Smooth muscle cell (in vitro differentiated cells): ENCODE results near the gene CCDC134. TPM values are rescaled to one million over a fixed set of nuclear protein-coding genes. Genes with fewer than 3 reads are reported as not detected.

Experiments
- DNase-seq: peaks from one replicate; lab custom pipeline; 2025; ENCODE audit not compliant: unreplicated experiment; lab: John Stamatoyannopoulos, UW
- H2AFZ ChIP-seq: fragments of 200-600 bp; sonication (generic); 2 replicates; pipeline ENCODE4 v1.6.0; 2016; ENCODE audit warnings: antibody characterized with exemption, low read depth, mild to moderate bottlenecking
- H3F3A ChIP-seq: fragments of 200-600 bp; sonication (generic); 2 replicates; pipeline ENCODE4 v1.6.0; 2017; ENCODE audit warnings: antibody characterized with exemption, low read depth
- H3K27ac ChIP-seq: fragments of 200-600 bp; sonication (generic); 2 replicates; pipeline ENCODE4 v1.5.1; 2016; ENCODE audit warnings: low read depth, mild to moderate bottlenecking
- H3K27me3 ChIP-seq: fragments of 200-600 bp; sonication (generic); 2 replicates; pipeline ENCODE4 v1.6.1; 2016; ENCODE audit warnings: low read depth, mild to moderate bottlenecking
- H3K36me3 ChIP-seq: fragments of 200-600 bp; sonication (generic); 2 replicates; pipeline ENCODE4 v1.5.1; 2016; ENCODE audit warnings: low read depth
- H3K4me1 ChIP-seq: fragments of 200-600 bp; sonication (generic); 2 replicates; pipeline ENCODE4 v1.5.1; 2016; ENCODE audit warnings: low read depth
- H3K4me2 ChIP-seq: fragments of 200-600 bp; sonication (generic); 2 replicates; pipeline ENCODE4 v1.6.0; 2016; ENCODE audit warnings: mild to moderate bottlenecking
- H3K4me3 ChIP-seq: fragments of 200-600 bp; sonication (generic); 2 replicates; pipeline ENCODE4 v1.5.1; 2016; ENCODE audit warnings: mild to moderate bottlenecking
- H3K79me2 ChIP-seq: fragments of 200-600 bp; sonication (generic); 2 replicates; pipeline ENCODE4 v1.6.0; 2016; ENCODE audit warnings: low read depth, mild to moderate bottlenecking
- H3K9ac ChIP-seq: fragments of 200-600 bp; sonication (generic); 2 replicates; pipeline ENCODE4 v1.6.0; 2016; ENCODE audit warnings: low read depth
- H3K9me3 ChIP-seq: fragments of 200-600 bp; sonication (generic); replicated peaks from 2 replicates; pipeline ENCODE4 v1.5.1; 2016; ENCODE audit warnings: low read depth
- H4K20me1 ChIP-seq: fragments of 200-600 bp; sonication (generic); 2 replicates; pipeline ENCODE4 v1.6.0; 2016; ENCODE audit warnings: low read depth
- WGBS: methylation state at CpG from one replicate; pipeline ENCODE4 v1.1.7; 2016; ENCODE audit warnings: low lambda C conversion rate; 5-methylcytosine and 5-hydroxymethylcytosine counted together
- polyA plus RNA-seq: library from polyadenylated mRNA; unstranded; fragments of >200 nt; fragmentation: Nextera tagmentation; extraction: Ambion mirVana; gene quantifications from 2 replicates; pipeline ENCODE4 v1.2.1, GENCODE V29; 2016
- total RNA-seq: library from RNA; depleted of rRNA; stranded (reverse); fragments of >200 nt; gene quantifications from 2 replicates; pipeline ENCODE4 v1.2.3, GENCODE V29; 2014
- TF ChIP-seq, protein P1 (sequence below): fragments of 200-600 bp; sonication (generic); IDR thresholded peaks from 2 replicates; pipeline ENCODE4 v1.5.1; 2017; ENCODE audit warnings: borderline replicate concordance, mild to moderate bottlenecking, antibody characterized with exemption; ENCODE audit not compliant: insufficient read depth, poor library complexity, severe bottlenecking

CCDC134 gene
- total and polyA plus RNA-seq, 2 experiments from 2014 or later: 7.4 to 8.8 TPM

DNA sequence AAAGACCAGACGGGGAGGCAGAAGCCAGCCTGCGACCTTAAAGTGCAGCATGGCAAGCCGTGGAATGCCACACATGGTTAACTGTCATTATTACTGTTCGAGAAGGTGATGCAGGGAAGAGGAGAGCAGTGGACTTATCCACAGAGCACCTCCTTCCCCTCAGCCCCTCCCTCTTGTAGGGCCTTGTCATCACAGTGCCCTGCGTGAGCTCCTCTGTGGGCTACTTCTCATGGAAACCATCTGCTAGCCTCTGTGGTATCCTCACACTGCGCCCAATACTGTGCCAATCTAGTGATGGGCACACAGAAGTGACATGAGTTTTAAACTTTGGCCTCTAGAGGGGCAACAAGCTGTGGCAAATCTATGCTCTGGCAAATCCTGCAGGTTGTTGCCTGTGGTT is 18.2 kb upstream of the CCDC134 start:
- WGBS: 97% methylated on average over 6 of the region's 6 CpGs
- no peaks in the 10 kb centered on the region for H4K20me1 ChIP-seq
- H3K36me3 ChIP-seq: no peaks in the 10 kb centered on the region
- no peaks in the 10 kb centered on the region for H3K27me3 ChIP-seq
- no peaks in the 10 kb centered on the region for H3F3A ChIP-seq
- no peak overlapping the region for H3K4me3 ChIP-seq
- TF ChIP-seq, protein P1, sequence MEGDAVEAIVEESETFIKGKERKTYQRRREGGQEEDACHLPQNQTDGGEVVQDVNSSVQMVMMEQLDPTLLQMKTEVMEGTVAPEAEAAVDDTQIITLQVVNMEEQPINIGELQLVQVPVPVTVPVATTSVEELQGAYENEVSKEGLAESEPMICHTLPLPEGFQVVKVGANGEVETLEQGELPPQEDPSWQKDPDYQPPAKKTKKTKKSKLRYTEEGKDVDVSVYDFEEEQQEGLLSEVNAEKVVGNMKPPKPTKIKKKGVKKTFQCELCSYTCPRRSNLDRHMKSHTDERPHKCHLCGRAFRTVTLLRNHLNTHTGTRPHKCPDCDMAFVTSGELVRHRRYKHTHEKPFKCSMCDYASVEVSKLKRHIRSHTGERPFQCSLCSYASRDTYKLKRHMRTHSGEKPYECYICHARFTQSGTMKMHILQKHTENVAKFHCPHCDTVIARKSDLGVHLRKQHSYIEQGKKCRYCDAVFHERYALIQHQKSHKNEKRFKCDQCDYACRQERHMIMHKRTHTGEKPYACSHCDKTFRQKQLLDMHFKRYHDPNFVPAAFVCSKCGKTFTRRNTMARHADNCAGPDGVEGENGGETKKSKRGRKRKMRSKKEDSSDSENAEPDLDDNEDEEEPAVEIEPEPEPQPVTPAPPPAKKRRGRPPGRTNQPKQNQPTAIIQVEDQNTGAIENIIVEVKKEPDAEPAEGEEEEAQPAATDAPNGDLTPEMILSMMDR: no peak
- H2AFZ ChIP-seq: no peak overlapping the region
- H3K27ac ChIP-seq: no peak overlapping the region
- no peak overlapping the region for H3K9ac ChIP-seq
- DNase-seq: no peak
- no peaks in the 10 kb centered on the region for H3K9me3 ChIP-seq
- H3K79me2 ChIP-seq: no peaks in the 10 kb centered on the region
- H3K4me1 ChIP-seq: no peaks in the 10 kb centered on the region
- H3K4me2 ChIP-seq: no peak overlapping the region

DNA sequence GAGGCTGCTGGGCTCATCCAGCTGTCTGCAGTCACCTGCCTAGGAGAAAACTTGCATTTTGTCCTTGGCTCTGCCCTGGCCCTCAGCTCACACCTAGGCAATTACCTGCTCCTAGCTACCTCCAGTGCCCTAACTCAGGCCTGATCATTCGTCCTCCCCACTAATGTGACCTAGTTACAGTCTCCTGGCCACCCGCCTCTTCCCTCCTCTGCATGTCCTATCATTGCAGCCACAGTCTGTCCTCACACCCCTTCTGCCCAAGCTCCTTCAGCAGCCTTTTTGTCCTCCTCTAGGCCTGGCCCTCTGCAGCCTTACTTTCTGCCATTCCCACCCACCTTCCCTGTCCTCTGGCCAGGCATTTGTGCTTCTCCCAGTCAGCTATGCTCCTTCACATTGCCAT is 17.7 kb upstream of the CCDC134 start:
- DNase-seq: no peak
- 92% methylated on average over 2 of the region's 2 CpGs for WGBS
- no peaks in the 10 kb centered on the region for H3K9me3 ChIP-seq
- no peak overlapping the region for H3K9ac ChIP-seq
- TF ChIP-seq, protein P1: no peak
- no peak overlapping the region for H3K4me3 ChIP-seq
- no peaks in the 10 kb centered on the region for H3K27me3 ChIP-seq
- no peak overlapping the region for H3K27ac ChIP-seq
- no peaks in the 10 kb centered on the region for H3F3A ChIP-seq
- H3K36me3 ChIP-seq: no peaks in the 10 kb centered on the region
- H3K79me2 ChIP-seq: no peaks in the 10 kb centered on the region
- no peak overlapping the region for H3K4me2 ChIP-seq
- H3K4me1 ChIP-seq: no peaks in the 10 kb centered on the region
- H2AFZ ChIP-seq: no peak overlapping the region
- H4K20me1 ChIP-seq: no peaks in the 10 kb centered on the region

DNA sequence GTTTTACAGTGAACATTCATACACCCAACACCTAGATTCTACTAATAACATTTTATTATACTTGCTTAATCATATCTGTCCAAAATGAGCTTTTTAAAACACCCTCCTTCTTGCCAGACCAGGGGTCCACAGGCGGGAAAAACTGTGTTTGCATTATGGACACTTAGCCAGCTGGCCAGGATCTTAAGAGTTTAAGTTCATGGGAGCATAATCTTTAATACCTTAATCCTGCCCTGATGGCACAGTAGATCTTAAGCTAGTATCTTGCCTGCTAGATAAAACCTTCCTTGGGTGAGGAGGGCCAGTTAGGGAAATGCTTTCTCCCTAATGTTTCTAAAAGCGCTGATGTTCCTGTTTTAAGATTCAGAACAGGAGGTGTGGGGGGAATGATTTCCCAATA is 13.1 kb upstream of the CCDC134 start:
- no peaks in the 10 kb centered on the region for H3K4me1 ChIP-seq
- H3K27me3 ChIP-seq: no peaks in the 10 kb centered on the region
- H3K36me3 ChIP-seq: no peaks in the 10 kb centered on the region
- no peak overlapping the region for H3K27ac ChIP-seq
- no peak for DNase-seq
- H2AFZ ChIP-seq: no peak overlapping the region
- H3K79me2 ChIP-seq: no peaks in the 10 kb centered on the region
- no peaks in the 10 kb centered on the region for H3F3A ChIP-seq
- no peak overlapping the region for H3K9ac ChIP-seq
- no peak overlapping the region for H3K4me3 ChIP-seq
- H3K4me2 ChIP-seq: no peak overlapping the region
- H3K9me3 ChIP-seq: no peaks in the 10 kb centered on the region
- TF ChIP-seq, protein P1: no peak
- 54% methylated on average over 2 of the region's 2 CpGs for WGBS
- no peaks in the 10 kb centered on the region for H4K20me1 ChIP-seq

DNA sequence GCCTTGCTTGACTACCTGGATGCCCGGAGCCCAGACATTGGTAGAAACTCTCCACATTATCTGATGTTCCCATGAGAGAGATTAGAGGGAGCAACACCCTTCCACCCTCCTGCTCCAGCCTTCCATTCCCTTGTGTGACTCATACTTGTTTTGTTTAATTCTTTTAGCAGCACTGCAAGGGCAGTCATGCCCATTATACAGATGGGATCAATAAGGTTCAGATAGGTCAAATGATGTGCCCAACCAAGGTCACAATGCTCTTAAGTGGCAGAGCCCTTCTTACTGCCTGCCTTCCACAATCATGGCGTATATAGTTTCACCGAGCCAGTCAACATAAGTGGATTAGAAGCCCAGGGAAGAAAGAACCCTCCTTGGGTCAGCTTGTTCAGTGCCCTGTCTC is 6.6 kb upstream of the CCDC134 start:
- 94% methylated on average over 3 of the region's 3 CpGs for WGBS
- Histone ChIP-seq H3K9ac (no peak overlapping the region), H3K79me2 (no peaks in the 10 kb centered on the region), H3K36me3 (no peaks in the 10 kb centered on the region), H3K27ac (no peak overlapping the region), H3K4me1 (no peaks in the 10 kb centered on the region), H3K4me2 (no peak overlapping the region), H3K27me3 (no peaks in the 10 kb centered on the region), H2AFZ (no peak overlapping the region), H4K20me1 (no peaks in the 10 kb centered on the region), H3K4me3 (no peak overlapping the region), H3F3A (no peaks in the 10 kb centered on the region), H3K9me3 (no peaks in the 10 kb centered on the region)
- no peak for DNase-seq
- TF ChIP-seq, protein P1: no peak
